Anterior cingulate cortex (tissue), 58 donors: ENCODE data around the gene CARMIL1.

Experiments
- DNase-seq, 58 donors: peaks; one replicate each; lab custom pipeline; 2025; lab: John Stamatoyannopoulos, UW

Gene CARMIL1

GRCh38 chr6:25541228-25541627 is 262.1 kb downstream of the CARMIL1 start:
- DNase-seq, result no peak

DNA sequence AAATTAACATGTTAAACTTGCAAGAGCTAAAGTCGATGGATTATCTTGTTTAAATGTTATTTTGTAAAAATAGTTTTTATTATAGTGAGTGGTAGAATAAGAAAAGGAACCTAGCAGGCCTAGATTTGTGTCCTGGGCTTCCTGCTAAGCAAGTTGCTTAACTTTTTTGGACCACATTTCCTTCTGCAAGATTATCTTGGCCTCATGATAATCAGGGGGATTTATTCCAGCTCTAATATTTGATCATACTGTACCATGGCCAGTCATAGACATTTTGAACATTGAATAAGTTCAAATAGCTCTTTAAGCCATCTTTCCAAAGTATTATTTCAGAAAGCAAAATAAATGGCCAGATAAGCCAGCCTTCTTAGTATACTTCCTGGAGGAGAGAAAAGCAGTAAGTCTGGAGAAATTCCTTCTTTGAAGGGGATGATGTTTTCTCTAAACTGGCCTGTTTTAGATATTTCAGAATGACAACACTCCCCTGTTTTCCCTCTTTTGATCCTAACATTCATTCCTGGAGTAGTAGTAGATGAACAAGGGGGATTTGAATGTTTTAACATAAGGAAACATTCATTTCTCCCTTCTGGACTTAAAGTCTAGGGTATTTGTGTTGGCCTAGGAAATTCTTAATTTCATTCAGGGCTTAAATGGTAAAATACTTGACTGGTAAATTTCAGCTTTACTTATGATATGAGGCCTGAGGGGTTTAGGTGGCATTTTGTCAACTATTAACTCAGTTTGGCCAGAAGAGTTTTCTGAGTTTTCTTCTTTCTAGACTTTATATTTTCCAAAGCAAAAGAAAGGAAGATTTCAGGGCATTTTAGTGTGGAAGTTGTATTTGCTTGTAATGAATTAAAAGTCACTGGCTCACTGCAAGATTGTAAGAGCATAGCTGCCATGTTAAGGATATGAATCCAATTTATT is 264.1 kb downstream of the CARMIL1 start:
- no peak for DNase-seq

GRCh38 chr6:25544833-25545232 is 265.7 kb downstream of the CARMIL1 start:
- no peak for DNase-seq

- no peak for DNase-seq
Measured at GRCh38 chr6:25547797-25548196, 268.6 kb downstream of the CARMIL1 start.

DNA sequence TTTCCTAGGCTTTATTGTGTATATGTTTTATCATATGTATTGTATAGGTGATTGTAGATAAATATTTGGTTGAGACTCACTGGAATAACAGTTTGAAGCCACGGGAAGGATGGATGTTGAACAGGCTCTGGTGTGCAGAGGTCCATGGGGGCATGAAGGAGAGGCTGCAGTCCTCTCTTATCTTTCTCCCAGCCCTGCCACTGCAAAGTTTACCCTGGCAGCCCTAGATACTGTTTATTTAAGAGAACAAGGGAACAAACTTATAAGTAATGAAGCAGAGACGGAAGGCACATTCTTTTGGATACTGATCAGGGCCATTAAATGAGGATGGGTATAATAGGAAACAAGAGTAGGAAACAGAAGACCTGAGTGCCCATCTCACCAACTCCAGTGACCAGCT is 269.3 kb downstream of the CARMIL1 start:
- no peak for DNase-seq

DNA sequence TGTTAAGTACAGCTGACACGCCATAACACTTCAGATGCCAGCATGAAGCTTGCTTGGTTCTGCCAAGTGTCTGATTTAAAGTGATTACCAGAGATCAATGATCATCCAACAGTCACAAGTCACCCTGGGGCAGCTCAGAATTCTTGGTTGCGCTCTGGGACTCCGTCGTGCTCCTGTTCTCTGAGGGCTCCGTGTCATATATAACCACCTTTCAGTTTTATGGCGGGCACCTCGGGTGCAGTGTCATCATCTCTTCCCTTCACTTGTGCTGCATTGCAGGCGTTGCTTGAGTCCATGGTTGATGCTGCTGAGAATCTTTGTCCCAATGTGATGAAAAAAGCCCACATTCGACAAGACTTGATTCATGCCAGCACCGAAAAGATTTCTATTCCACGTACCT is 271.5 kb downstream of the CARMIL1 start:
- DNase-seq, result peak in 1 of 58 donors; percentile 3

GRCh38 chr6:25553502-25553901 is 274.3 kb downstream of the CARMIL1 start:
- no peak for DNase-seq

- no peak for DNase-seq
Measured at GRCh38 chr6:25555188-25555587, 276.0 kb downstream of the CARMIL1 start.

DNA sequence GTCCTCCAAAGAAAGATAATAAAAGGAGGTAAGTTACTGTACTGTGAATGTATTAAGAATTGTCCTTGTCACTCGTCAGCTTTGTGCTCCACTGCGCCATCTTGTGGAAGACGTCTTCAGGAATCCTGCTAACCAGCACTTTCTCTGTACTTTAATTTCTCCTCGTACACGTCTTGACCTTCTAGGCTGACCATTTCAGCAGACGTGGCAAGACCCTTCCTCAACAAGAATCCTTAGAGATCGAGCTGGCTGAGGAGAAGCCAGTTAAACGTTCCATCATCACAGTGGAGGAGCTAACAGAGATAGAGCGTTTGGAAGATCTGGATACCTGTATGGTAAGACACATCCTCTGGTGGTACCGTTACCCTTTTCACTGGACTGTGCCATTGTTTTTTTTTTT is 277.3 kb downstream of the CARMIL1 start:
- peak in 55 of 58 donors; percentile 1 to 87 (median 32) for DNase-seq

- no peak for DNase-seq
Measured at GRCh38 chr6:25558155-25558817, 279.1 kb downstream of the CARMIL1 start.

DNA sequence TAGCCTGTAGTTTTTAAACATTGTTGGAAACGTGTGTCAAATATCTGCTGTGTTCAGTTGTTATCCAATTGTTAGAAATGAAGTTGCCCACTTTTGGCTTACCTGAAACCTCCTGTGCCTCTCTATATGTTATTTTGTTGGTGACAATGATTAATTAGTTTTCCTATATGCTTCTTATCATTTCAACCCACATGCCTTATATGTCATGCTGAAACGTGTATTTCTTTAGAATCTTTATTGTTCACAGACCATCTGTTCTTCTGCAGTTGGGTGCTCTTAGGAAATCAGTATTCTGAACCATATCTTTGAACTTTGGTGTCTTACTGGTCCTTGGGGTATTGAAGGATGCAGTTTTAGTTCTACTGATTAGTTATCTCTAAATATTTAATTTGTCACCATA is 281.7 kb downstream of the CARMIL1 start:
- no peak for DNase-seq

DNA sequence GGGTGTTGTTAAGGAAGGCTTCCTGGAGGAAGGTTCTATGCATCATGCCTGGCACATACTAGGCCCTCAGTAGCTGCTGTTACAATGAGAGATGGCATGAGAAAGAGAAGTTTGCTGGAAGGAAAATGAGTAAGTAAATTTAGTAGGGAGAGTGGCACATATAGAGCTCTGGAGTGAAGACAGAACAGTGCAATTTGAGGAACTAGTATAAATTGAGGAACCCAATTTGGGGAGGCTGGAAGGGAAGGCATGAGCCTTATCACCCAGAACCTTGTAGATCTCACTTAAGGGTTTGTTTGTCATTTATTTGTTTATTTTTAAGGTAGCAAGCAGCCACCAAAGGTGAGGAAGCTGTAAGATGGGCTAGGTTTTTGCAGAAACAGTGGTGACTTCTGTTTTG is 285.8 kb downstream of the CARMIL1 start:
- DNase-seq, result no peak

DNA sequence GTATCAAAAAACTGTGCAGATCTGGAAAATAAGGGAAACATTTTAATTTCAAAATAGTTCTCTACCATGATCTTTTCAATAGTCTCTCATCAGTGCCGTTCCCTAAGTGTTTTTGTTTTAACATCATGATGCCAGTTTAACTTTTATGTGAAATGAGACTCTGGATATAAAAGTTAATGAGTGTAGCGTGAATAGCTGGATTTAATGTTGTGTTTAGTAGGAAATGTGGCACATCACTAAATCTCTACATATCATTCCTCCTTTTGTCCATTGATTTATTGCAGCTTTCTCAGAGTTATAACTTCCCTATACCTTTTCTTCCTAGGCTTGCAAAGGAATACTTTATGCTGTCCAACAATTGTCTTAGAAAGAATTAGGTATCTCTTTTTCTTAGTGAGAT is 291.4 kb downstream of the CARMIL1 start:
- no peak for DNase-seq

GRCh38 chr6:25576919-25577318 is 297.7 kb downstream of the CARMIL1 start:
- DNase-seq, result peak in 48 of 58 donors; percentile 0 to 86 (median 36)

DNA sequence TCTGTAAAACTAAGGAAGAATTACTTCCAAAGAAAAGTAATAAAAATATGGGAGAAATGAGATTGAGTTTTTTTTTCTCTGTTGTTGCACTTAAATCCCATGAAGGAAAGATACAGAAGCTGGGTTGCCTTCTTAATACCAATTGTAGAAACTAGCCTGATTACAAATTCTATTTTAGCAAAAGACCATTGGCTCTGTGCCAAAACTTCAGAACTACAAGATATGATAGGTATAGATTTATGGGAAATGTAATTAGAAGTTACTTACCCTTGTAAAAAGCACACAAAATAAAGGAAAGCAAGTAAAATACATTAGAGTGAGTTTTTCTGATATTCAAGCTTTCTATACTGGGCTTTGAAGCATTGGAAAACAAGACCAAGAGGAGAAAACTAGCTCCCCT is 299.4 kb downstream of the CARMIL1 start:
- DNase-seq, result no peak

GRCh38 chr6:25579391-25579883 is 300.3 kb downstream of the CARMIL1 start:
- no peak for DNase-seq

- no peak for DNase-seq
Measured at GRCh38 chr6:25579902-25580495, 300.8 kb downstream of the CARMIL1 start.

GRCh38 chr6:25582101-25582500 is 302.9 kb downstream of the CARMIL1 start:
- no peak for DNase-seq

GRCh38 chr6:25583099-25583498 is 303.9 kb downstream of the CARMIL1 start:
- no peak for DNase-seq

DNA sequence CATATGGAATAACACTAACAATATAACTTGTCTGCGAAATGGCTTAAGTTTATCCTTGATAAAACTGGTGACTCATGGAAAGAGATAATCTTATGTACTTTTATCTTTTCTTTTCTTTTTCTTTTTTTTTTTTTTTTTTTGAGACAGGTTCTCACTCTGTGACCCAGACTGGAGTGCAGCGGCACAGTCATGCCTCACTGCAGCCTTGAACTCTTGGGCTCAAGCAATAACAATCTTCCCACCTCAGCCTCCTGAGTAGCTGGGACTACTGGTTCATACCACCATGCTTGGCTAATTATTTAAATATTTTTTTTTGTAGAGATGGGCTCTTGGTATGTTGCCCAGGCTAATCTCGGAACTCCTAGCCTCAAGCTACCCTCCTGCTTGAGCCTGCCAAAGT is 304.7 kb downstream of the CARMIL1 start:
- DNase-seq, result no peak

- DNase-seq, result no peak
Measured at GRCh38 chr6:25585225-25585624, 306.1 kb downstream of the CARMIL1 start.
